ENCODE measurements around the gene NELL2. TPM values are rescaled to one million over a fixed set of nuclear protein-coding genes. Genes with fewer than 3 reads are reported as not detected.
A peak's percentile ranks its signal among the peaks of the same experiment; 100 is the strongest.

Gene NELL2
- total RNA-seq, 2 experiments from 2014 or later = 99.7 to 106 TPM

GRCh38 chr12:44819884-44820283, 56.2 kb downstream of the NELL2 start:
- DNase-seq (no peak), ATAC-seq (peak; percentile 41)
- peaks cover 41% of the 10 kb centered on the region for H3K36me3 Mint-ChIP-seq (ENCODE audit: low read depth)
- peak overlapping the region; percentile 21 for H3K4me3 Mint-ChIP-seq
- CTCF ChIA-PET = no interaction called here
- peaks cover 2% of the 10 kb centered on the region for H3K9me3 Mint-ChIP-seq
- POLR2A ChIA-PET = no interaction called here
- peak overlapping the region; percentile 89 for H3K27ac Mint-ChIP-seq
- intact Hi-C loops (cut with micrococcal nuclease) = no loop called here
- TF ChIP-seq CTCF (IDR thresholded peaks at IDR 0.05) = no peak
- no peaks in the 10 kb centered on the region for H3K27me3 Mint-ChIP-seq
- peaks cover 68% of the 10 kb centered on the region for H3K4me1 Mint-ChIP-seq (ENCODE audit: low read depth)

GRCh38 chr12:44817687-44818086, 58.4 kb downstream of the NELL2 start:
- H3K4me3 Mint-ChIP-seq = no peak overlapping the region
- peak overlapping the region; percentile 51 for H3K27ac Mint-ChIP-seq
- no peaks in the 10 kb centered on the region for H3K9me3 Mint-ChIP-seq
- CTCF ChIA-PET = interaction anchor here (1.0 kb wide), 1 partner anchor 61 kb away, joined by 3 read pairs; no protein-coding TSS in a partner anchor
- intact Hi-C loops (cut with micrococcal nuclease) = no loop called here
- POLR2A ChIA-PET = no interaction called here
- H3K27me3 Mint-ChIP-seq = no peaks in the 10 kb centered on the region
- no peak for TF ChIP-seq CTCF (IDR thresholded peaks at IDR 0.05)
- peaks cover 67% of the 10 kb centered on the region for H3K4me1 Mint-ChIP-seq (ENCODE audit: low read depth)
- ATAC-seq (peak; percentile 40), DNase-seq (peak; percentile 50)
- peaks cover 36% of the 10 kb centered on the region for H3K36me3 Mint-ChIP-seq (ENCODE audit: low read depth)

- Mint-ChIP-seq H3K36me3 (ENCODE audit: low read depth) (peaks cover 36% of the 10 kb centered on the region), H3K4me3 (no peak overlapping the region), H3K27ac (peak overlapping the region; percentile 51), H3K9me3 (no peaks in the 10 kb centered on the region), H3K27me3 (no peaks in the 10 kb centered on the region), H3K4me1 (ENCODE audit: low read depth) (peaks cover 72% of the 10 kb centered on the region)
- DNase-seq (no peak), ATAC-seq (peak; percentile 38)
- ChIA-PET POLR2A (interaction anchor here (0.7 kb wide), 1 partner anchor 36 kb away, joined by 3 read pairs; no protein-coding TSS in a partner anchor), CTCF (interaction anchor here (0.9 to 7.9 kb wide), 2 partner anchors 18 to 59 kb away, joined by 3 to 172 read pairs; partner anchors contain the start of gene NELL2)
- no peak for TF ChIP-seq CTCF (IDR thresholded peaks at IDR 0.05)
- intact Hi-C loops (cut with micrococcal nuclease) = no loop called here
Measured at GRCh38 chr12:44816446-44817017, 59.6 kb downstream of the NELL2 start.

GRCh38 chr12:44812062-44812461, 64.1 kb downstream of the NELL2 start:
- CTCF ChIA-PET = interaction anchor here (0.6 to 7.9 kb wide), 37 partner anchors 9 to 797 kb away, joined by 3 to 172 read pairs (median 5); partner anchors contain the start of gene NELL2
- H3K27ac Mint-ChIP-seq = peak overlapping the region; percentile 62
- TF ChIP-seq CTCF (IDR thresholded peaks at IDR 0.05) = peak; percentile 67
- H3K4me3 Mint-ChIP-seq = no peak overlapping the region
- POLR2A ChIA-PET = interaction anchor here (0.6 to 1.9 kb wide), 5 partner anchors 10 to 64 kb away, joined by 3 to 11 read pairs (median 3); partner anchors contain the start of gene NELL2
- intact Hi-C loops (cut with micrococcal nuclease) = loop anchor here (2.0 kb wide), 1 partner anchor 63 kb away; no protein-coding TSS in a partner anchor
- peaks cover 61% of the 10 kb centered on the region for H3K4me1 Mint-ChIP-seq (ENCODE audit: low read depth)
- no peaks in the 10 kb centered on the region for H3K9me3 Mint-ChIP-seq
- no peaks in the 10 kb centered on the region for H3K27me3 Mint-ChIP-seq
- DNase-seq (peak; percentile 71), ATAC-seq (peak; percentile 80)
- H3K36me3 Mint-ChIP-seq (ENCODE audit: low read depth) = peaks cover 25% of the 10 kb centered on the region

- H3K27ac Mint-ChIP-seq = peak overlapping the region; percentile 17
- ChIA-PET POLR2A (no interaction called here), CTCF (interaction anchor here (1.3 kb wide), 1 partner anchor 71 kb away, joined by 4 read pairs; no protein-coding TSS in a partner anchor)
- TF ChIP-seq CTCF (IDR thresholded peaks at IDR 0.05) = no peak
- ATAC-seq = no peak
- no peaks in the 10 kb centered on the region for H3K9me3 Mint-ChIP-seq
- peaks cover 31% of the 10 kb centered on the region for H3K4me1 Mint-ChIP-seq (ENCODE audit: low read depth)
- intact Hi-C loops (cut with micrococcal nuclease) = no loop called here
- H3K4me3 Mint-ChIP-seq = no peak overlapping the region
- peaks cover 14% of the 10 kb centered on the region for H3K36me3 Mint-ChIP-seq (ENCODE audit: low read depth)
- no peak for DNase-seq
- no peaks in the 10 kb centered on the region for H3K27me3 Mint-ChIP-seq
Measured at GRCh38 chr12:44804068-44804467, 72.0 kb downstream of the NELL2 start.

All from activated CD8-positive, alpha-beta T cell treated with anti-CD3 and anti-CD28 coated beads for 36 hours (primary cell).